HG02943 (cell line): Measurements from ENCODE around the gene DNAH1.
"Not testable (repeated sequence)": the region's sequence is repeated elsewhere in the genome, so short reads cannot be mapped to it uniquely, and the experiment has no call there.

Experiments used
- ATAC-seq: cut with Tn5 transposase; IDR thresholded peaks from one replicate; pipeline ENCODE4 v1.9.1; 2021; ENCODE audit warnings: mild to moderate bottlenecking, low read depth, moderate library complexity; ENCODE audit not compliant: unreplicated experiment

DNAH1 gene

DNA sequence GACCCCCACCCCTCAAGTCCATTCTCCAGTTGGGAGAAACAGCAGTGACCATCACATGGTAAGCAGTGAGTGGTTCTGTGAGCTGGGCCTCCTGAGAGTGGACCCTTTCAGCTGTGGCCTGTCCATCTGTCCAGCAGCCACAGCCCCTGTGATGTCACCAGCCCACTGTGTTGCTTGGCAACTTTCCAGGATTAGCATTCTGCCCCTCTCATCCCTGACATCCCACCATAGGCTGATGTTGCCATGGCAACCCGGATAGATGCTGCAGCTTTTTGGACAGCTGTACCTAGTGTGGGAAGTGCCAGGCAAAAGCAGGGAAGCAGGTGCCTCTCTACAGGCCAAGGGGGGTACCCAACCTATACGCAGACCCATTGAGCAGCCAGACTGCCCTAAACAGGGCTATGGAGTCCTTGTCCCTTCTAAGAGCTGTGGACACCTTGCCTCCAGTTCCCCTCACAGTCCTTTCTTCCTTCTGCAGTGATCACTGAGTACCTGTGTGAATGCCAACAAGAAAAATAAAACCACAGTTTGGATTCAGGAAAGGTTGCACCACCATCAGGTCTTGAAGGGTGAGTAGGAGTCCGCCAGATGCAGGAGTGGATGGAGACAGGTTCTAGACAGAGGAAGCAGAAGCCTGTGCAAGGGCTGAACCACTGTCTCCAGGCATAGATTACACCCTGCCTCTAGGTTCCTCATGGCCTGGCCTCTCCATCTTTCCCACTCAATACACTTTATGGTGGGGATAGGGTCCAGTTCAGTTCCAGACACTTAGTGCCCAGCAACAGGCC, at the start of gene DNAH1:
DNAH1 (plus strand) TSS at position 343 of the 788 bp plus-strand sequence. CDS start 6,124 bp downstream, outside the sequence.
- ATAC-seq = no peak

DNA sequence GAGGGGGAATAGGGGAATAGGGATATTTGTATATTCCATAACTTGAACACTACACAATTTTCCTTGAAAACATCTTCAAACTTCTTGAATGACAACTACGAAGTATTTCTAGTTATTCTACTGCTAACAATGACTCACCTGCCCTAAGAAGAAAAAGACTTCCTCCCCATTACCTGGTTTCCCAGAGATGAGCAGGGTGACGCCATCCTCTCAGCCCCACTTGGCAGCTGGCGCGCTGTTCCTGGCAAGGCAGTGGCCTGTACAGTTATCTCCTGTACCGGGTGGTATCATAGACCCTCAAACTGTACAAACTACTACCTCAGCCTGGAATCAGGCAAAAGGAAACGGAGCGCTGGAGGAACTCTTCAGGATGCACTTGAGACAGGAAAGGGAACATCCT, 48.1 kb upstream of the DNAH1 start:
- ATAC-seq = no peak

DNA sequence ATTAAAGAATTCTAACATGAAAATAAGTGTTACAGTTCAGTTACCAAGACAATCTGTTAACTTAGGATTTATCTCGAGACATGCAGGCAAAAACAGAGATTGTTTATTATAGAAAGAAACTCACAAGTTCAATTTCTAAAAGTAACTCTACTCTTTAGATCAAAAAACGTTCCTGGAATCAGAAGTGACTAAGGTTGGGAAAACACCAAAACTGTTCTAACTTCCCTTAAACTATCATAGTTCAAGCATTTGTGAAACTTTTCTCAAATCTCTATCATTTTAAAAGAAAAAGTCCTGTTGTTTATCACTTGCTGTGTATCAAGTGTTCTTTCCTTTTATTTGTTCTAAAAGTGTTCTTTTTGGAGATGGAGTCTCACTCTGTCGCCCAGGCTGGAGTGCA, 46.3 kb upstream of the DNAH1 start:
- ATAC-seq = no peak

DNA sequence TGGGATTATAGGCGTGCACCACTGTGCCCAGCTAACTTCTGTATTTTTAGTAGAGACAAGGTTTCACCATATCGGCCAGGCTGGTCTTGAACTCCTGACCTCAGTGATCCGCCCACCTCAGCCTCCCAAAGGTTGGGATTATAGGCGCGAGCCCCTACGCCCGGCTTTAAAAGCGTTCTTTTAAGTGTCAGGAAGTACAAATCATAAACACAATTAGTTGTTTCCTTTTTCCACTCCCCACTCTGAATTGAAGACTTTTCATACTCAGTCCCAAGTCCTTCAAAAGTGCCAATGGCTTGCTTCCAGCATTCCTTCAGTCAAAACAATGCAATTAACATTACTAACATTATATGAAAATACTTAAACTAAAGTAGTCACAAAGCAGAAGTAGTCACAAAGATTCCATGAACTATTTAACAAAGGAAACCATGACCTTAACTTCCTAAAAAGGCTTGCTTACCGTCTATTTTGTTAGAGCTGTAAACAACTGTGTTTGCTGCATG, 45.8 kb upstream of the DNAH1 start:
- no peak for ATAC-seq

- ATAC-seq = not testable (repeated sequence)
These were observed 43.9 kb upstream of the DNAH1 start for GRCh38 chr3:52272172-52272571.

- no peak for ATAC-seq
These were observed 43.3 kb upstream of the DNAH1 start for GRCh38 chr3:52272831-52273230.

DNA sequence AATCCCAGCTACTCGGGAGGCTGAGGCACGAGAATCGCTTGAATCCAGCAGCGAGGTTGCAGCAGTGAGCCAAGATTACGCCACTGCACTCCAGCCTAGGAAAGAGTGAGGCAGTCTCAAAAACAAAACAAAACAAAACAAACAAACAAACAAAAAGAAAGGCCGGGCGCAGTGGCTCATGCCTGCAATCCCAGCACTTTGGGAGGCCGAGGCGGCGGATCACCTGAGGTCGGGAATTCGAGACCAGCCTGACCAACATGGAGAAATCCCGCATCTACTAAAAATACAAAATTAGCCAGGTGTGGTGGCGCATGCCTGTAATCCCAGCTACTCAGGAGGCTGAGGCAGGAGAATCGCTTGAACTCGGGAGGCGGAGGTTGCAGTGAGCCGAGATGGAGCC, 41.3 kb upstream of the DNAH1 start:
- not testable (repeated sequence) for ATAC-seq

DNA sequence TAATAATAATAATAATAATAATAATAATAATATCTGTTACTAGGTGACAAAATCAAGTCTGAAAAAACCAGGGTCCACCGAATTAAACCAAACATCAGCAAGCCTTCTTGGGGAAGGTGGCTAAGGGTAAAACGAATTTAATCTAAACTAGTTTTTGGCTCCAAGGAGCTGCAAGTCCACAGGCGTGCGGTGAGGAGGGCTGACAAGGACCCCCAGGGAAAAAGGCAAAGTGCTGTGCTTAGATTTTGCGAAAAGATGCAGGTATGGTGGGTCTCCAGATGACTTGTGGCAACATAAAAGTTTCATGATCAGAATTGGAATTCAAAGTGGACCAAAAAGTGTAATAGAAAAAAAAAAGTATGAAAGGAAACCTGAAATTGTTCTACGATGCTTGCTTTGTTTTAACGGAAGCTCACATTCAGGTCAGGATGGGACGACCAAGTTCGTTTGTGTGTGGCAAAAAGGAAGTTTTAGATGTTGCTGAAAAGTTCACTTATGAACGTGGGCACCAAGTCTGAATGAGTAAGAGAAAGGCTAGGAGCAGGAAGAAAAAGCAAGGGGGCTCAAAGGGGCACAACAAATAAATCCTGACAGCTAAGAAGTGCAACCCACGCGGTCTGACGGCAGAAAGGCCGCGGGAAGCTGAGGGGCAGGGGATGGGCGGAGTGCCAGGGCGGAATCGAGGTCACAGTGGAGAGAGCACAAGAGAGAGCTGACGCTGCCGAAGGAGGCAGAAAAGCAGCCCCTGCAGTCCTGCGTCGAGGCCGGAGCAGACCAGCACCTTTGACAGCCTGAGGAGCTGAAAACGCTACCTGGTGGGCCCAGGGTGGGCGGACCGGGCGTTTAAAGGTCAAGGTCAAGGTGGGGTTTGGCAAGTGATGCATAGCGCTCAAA, 38.8 kb upstream of the DNAH1 start:
- ATAC-seq = peak; percentile 6

DNA sequence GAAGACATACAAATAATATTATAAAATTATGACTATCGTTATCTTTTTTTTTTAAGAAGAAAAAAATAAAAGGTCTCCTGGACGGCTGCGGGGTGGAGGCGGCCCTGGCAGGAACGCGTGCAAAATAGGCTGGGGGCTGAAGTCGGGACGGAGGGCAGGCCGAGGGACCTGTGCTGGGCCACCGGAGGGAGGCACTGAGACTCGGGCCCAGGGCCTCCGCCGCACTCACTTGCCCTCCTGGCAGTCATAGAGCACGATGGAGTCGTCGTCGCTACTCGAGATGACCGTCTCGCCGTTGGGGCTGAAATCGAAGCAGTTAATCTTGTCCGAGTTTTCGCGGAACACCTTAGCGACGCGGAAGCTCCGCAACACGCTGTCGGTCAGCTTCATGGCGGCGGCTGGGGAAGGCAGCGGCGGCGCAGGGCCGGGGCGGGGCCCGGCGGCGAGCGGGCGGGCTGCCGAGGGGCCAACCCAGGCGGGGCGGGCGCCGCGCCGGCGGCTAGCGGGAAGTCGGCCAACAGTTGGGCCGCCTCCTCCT, 38.1 kb upstream of the DNAH1 start:
- peak; percentile 65 for ATAC-seq

GRCh38 chr3:52278510-52279069, 37.5 kb upstream of the DNAH1 start, which contains the start of gene WDR82:
WDR82 (minus strand) TSS chr3:52278649; CDS start chr3:52278361, 288 bp downstream.
- ATAC-seq = peak; percentile 78

- no peak for ATAC-seq
These were observed 36.5 kb upstream of the DNAH1 start for GRCh38 chr3:52279596-52279995.

DNA sequence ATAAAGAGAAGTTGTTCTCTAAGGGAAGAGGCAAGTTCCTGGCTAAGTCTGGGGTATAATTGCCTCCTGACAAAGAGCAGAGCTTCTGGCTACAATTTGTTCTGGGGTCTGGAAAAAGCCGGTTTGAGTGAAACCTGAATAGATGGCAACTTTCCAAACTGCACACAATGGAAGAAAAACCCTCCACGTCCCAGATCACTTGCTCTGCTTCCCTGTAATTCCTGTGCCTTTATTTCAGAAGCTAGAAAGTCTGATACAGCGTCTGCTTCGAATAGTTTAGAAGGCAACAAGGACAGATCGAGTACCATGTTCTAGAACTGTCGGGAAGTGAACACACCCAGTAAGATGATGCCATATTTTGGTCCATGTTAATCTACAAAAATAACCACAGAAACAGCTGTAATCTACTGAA, 36.1 kb upstream of the DNAH1 start:
- ATAC-seq = no peak

GRCh38 chr3:52281981-52282801, 33.9 kb upstream of the DNAH1 start:
- no peak for ATAC-seq

DNA sequence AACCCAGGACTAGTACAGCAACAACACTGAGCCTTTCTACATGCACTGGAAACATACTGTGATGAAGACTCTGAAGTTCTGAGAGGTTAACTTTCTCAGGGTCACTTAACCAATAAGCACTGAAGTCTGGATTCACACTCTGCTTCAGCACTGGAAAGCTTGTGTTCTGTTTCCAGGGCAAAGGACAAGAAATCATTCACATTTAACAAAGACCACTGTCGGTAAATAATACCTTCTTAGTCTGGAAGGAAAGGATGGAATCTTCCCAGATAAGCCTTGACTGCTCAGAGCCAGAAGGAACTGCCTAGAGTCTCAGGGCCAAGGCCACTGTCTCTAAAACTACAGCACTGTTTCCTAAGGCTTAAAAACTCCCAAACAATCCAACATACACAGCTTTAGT, 32.8 kb upstream of the DNAH1 start:
- ATAC-seq = no peak

DNA sequence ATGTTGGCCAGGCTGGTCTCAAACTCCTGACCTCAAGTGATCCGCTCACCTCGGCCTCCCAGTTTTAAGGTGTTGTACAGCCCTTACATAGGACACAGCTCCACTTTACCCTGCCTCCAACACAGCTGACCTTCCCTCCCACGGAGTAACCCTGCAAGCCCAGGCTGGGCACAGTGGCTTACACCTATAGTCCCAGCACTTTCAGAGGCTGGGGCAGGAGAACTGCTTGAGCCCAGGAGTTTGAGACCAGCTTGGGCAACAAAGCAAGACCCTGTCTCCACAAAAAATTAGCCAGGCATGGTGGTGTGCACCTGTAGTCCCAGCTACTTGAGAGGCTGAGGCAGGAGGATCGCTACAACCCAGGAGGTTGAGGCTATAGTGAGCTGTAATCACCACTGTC, 32.1 kb upstream of the DNAH1 start:
- ATAC-seq = not testable (repeated sequence)

DNA sequence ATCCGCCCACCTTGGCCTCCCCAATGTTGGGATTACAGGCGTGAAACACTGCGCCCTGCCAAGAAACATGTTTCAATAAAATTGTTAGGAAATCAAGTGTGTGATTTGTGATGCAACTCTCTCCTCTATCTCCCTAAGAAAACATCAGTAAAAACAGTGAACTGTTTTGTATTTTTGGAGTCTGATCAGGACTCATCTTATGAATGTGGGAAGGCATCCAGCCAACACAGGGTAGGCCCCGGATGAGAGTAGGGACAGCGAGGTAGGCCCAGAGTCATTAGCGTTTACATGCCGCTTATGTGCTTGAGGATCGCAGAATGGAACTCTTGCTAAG, 29.4 kb upstream of the DNAH1 start:
- ATAC-seq = no peak

DNA sequence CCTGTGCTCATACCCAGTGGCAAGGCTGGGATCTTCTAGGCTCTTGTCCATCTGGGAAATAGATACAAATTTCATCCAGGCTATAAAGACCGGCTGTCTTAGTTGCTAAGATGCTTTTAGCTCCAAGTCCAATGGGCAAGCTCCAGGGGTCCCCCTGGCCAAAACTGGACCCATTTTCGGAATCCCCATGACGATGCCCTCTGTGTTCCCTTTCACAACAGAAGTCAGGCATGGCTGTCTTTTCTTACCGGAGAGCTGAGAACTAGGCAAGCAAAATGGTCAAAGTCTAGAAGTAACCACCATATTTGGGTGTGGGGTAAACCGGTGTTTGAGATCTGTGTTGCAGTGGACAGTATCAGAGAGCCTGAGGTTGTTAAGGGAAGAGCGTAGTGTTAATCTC, 27.4 kb upstream of the DNAH1 start:
- ATAC-seq = no peak

DNA sequence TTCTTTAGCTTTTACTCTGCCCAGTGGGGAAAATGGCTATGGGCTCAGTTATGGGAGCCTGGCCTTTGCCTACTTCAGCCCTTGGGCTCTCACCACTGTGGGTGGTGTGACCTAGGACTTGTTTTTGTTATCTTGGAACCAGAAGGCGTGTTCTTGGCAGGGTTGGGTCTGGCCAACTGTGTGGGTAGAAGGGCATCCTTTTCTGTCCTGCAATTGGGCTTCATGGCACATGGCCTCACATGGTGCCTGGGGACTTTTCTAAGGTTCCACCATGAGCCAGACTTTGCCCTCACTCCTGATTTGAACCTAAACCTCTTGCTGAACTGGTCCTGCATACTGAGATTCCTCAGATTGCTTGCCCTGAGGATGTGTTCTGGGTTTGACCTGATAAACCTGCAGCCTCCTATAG, 26.8 kb upstream of the DNAH1 start:
- no peak for ATAC-seq

GRCh38 chr3:52289747-52290595, 26.1 kb upstream of the DNAH1 start:
- no peak for ATAC-seq
